Activated T-cell treated with anti-CD3 and anti-CD28 coated beads for 4 hours (primary cell): Measurements from ENCODE around the gene HDDC3.
A peak's percentile ranks its signal among the peaks of the same experiment; 100 is the strongest.
"Not testable (repeated sequence)": the region's sequence is repeated elsewhere in the genome, so short reads cannot be mapped to it uniquely, and the experiment has no call there.

Experiments
- DNase-seq: peaks from one replicate; pipeline ENCODE4 v3.0.0-alpha.2; 2020

HDDC3 gene

GRCh38 chr15:90907051-90907660, 25.2 kb downstream of the HDDC3 start:
- DNase-seq, result no peak

GRCh38 chr15:90906181-90906849, 26.0 kb downstream of the HDDC3 start:
- DNase-seq, result no peak

- no peak for DNase-seq
Measured at GRCh38 chr15:90905306-90906180, 26.8 kb downstream of the HDDC3 start.

GRCh38 chr15:90904746-90905145, 27.6 kb downstream of the HDDC3 start:
- no peak for DNase-seq

- no peak for DNase-seq
Measured at GRCh38 chr15:90903733-90904536, 28.4 kb downstream of the HDDC3 start.

GRCh38 chr15:90902840-90903732, 29.3 kb downstream of the HDDC3 start, which contains the start of gene MAN2A2:
TSS of gene MAN2A2 (plus strand) at chr15:90903302. CDS start at chr15:90904208, 906 bp downstream.
- DNase-seq, result peak; percentile 73

- peak; percentile 45 for DNase-seq
Measured at GRCh38 chr15:90902040-90902839, 30.1 kb downstream of the HDDC3 start.

- no peak for DNase-seq
Measured at GRCh38 chr15:90901175-90902039, 30.9 kb downstream of the HDDC3 start.

GRCh38 chr15:90897131-90897655, 35.2 kb downstream of the HDDC3 start:
- not testable (repeated sequence) for DNase-seq

GRCh38 chr15:90895571-90896117, 36.7 kb downstream of the HDDC3 start:
- DNase-seq, result no peak

- DNase-seq, result no peak
Measured at GRCh38 chr15:90893175-90894090, 38.9 kb downstream of the HDDC3 start.

- no peak for DNase-seq
Measured at GRCh38 chr15:90892498-90893174, 39.7 kb downstream of the HDDC3 start.

GRCh38 chr15:90892023-90892422, 40.3 kb downstream of the HDDC3 start:
- no peak for DNase-seq

GRCh38 chr15:90891346-90891949, 40.9 kb downstream of the HDDC3 start:
- no peak for DNase-seq

GRCh38 chr15:90890839-90891238, 41.5 kb downstream of the HDDC3 start:
- DNase-seq, result no peak

GRCh38 chr15:90889736-90890456, 42.5 kb downstream of the HDDC3 start:
- DNase-seq, result no peak
